Liver (tissue), 9 donors: ENCODE measurements around the gene KRTAP2-2. TPM values are rescaled to one million over a fixed set of nuclear protein-coding genes. Genes with fewer than 3 reads are reported as not detected.

Source experiments
- DNase-seq: peaks from one replicate; pipeline ENCODE4 v3.0.0-alpha.2; 2017; ENCODE audit warnings: low spot score
- H3K27ac ChIP-seq, 2 donors: one replicate each; pipeline ENCODE4 v1.7.0; 2013; ENCODE audit warnings: inconsistent platforms in 2 of 2, low read length in 2 of 2, control low read depth in 1 of 2, low read depth in 1 of 2, mild to moderate bottlenecking in 1 of 2
- H3K27me3 ChIP-seq, 4 donors: one replicate each; pipeline versions ENCODE4 v1.6.1 to v1.7.0; 2013; ENCODE audit warnings: low read length in 3 of 4, inconsistent platforms in 1 of 4, mild to moderate bottlenecking in 1 of 4, moderate library complexity in 1 of 4; ENCODE audit not compliant: control insufficient read depth in 4 of 4, insufficient read depth in 4 of 4
- H3K36me3 ChIP-seq, 4 donors: one replicate each; pipeline versions ENCODE4 v1.6.1 to v1.7.0; 2013; ENCODE audit warnings: low read length in 3 of 4, mild to moderate bottlenecking in 3 of 4, low read depth in 1 of 4, moderate library complexity in 1 of 4; ENCODE audit not compliant: control insufficient read depth in 4 of 4, insufficient read depth in 3 of 4
- H3K4me1 ChIP-seq, 4 donors: one replicate each; pipeline versions ENCODE4 v1.6.1 to v1.7.0; 2013; ENCODE audit warnings: low read length in 3 of 4, mild to moderate bottlenecking in 3 of 4, moderate library complexity in 1 of 4; ENCODE audit not compliant: control insufficient read depth in 4 of 4, insufficient read depth in 4 of 4
- H3K4me3 ChIP-seq, 3 donors: one replicate each; pipeline versions ENCODE4 v1.6.1 to v1.7.0; 2013; ENCODE audit warnings: low read length in 3 of 3, control low read depth in 1 of 3, low read depth in 1 of 3, mild to moderate bottlenecking in 1 of 3
- H3K9ac ChIP-seq, 2 donors: one replicate each; pipeline ENCODE4 v1.7.0; 2013; ENCODE audit warnings: low read length in 2 of 2, mild to moderate bottlenecking in 2 of 2, moderate library complexity in 2 of 2, control low read depth in 1 of 2, low read depth in 1 of 2
- H3K9me3 ChIP-seq, 4 donors: one replicate each; pipeline versions ENCODE4 v1.6.1 to v1.7.0; 2013; ENCODE audit warnings: low read length in 3 of 4; ENCODE audit not compliant: control insufficient read depth in 4 of 4
- EGR1 ChIP-seq, 2 donors: IDR thresholded peaks; 2 replicates each; pipeline ENCODE4 v1.6.1; 2016 to 2018; ENCODE audit warnings: antibody characterized with exemption in 2 of 2, low read depth in 2 of 2
- FOXA1 ChIP-seq: IDR thresholded peaks from 2 replicates; pipeline ENCODE4 v1.6.1; 2016; ENCODE audit warnings: antibody characterized with exemption
- FOXA2 ChIP-seq: IDR thresholded peaks from 2 replicates; pipeline ENCODE4 v1.6.1; 2016; ENCODE audit warnings: antibody characterized with exemption
- GABPA ChIP-seq, 2 donors: IDR thresholded peaks in 1 of 2; conservative IDR thresholded peaks in 1 of 2; 2 replicates each; pipeline ENCODE4 v1.6.1; 2016; ENCODE audit warnings: antibody characterized with exemption in 2 of 2, mild to moderate bottlenecking in 1 of 2, moderate library complexity in 1 of 2
- HNF4A ChIP-seq, 2 donors: conservative IDR thresholded peaks; 2 replicates each; pipeline ENCODE4 v1.6.1; 2016; ENCODE audit warnings: antibody characterized with exemption in 2 of 2, mild to moderate bottlenecking in 2 of 2
- HNF4G ChIP-seq: IDR thresholded peaks from 2 replicates; pipeline ENCODE4 v1.6.1; 2016; ENCODE audit warnings: antibody characterized with exemption
- JUND ChIP-seq, 2 donors: IDR thresholded peaks; 2 replicates each; pipeline ENCODE4 v1.6.1; 2016; ENCODE audit warnings: antibody characterized with exemption in 2 of 2
- MAX ChIP-seq: IDR thresholded peaks from 2 replicates; pipeline ENCODE4 v1.6.1; 2016; ENCODE audit warnings: antibody characterized with exemption
- NR2F2 ChIP-seq: IDR thresholded peaks from 2 replicates; pipeline ENCODE4 v1.6.1; 2016; ENCODE audit warnings: antibody characterized with exemption
- RAD21 ChIP-seq, 2 donors: IDR thresholded peaks; 2 replicates each; pipeline ENCODE4 v1.6.1; 2016; ENCODE audit warnings: antibody characterized with exemption in 2 of 2, mild to moderate bottlenecking in 2 of 2
- RXRA ChIP-seq, 2 donors: IDR thresholded peaks; 2 replicates each; pipeline ENCODE4 v1.6.1; 2017 to 2018; ENCODE audit warnings: antibody characterized with exemption in 2 of 2, mild to moderate bottlenecking in 1 of 2
- SP1 ChIP-seq: IDR thresholded peaks from 2 replicates; pipeline ENCODE4 v1.6.1; 2018; ENCODE audit warnings: antibody characterized with exemption, mild to moderate bottlenecking
- TAF1 ChIP-seq: conservative IDR thresholded peaks from 2 replicates; pipeline ENCODE4 v1.6.1; 2016; ENCODE audit warnings: antibody characterized with exemption, mild to moderate bottlenecking
- YY1 ChIP-seq: IDR thresholded peaks from 2 replicates; pipeline ENCODE4 v1.6.1; 2016; ENCODE audit warnings: antibody characterized with exemption, mild to moderate bottlenecking
- ZBTB33 ChIP-seq: IDR thresholded peaks from 2 replicates; pipeline ENCODE4 v1.6.1; 2016; ENCODE audit warnings: antibody characterized with exemption
- WGBS: extraction: QIAGEN DNeasy Blood & Tissue Kit; methylation state at CpG from one replicate; pipeline ENCODE4 v1.1.7; 2013; 5-methylcytosine and 5-hydroxymethylcytosine counted together
- polyA plus RNA-seq, 2 donors: library from polyadenylated mRNA; stranded (reverse) in 1 of 2; unstranded in 1 of 2; fragments of 200-250 nt in 1 of 2; fragments of >200 nt in 1 of 2; fragmentation: Nextera tagmentation in 1 of 2; extraction: Ambion mirVana in 1 of 2; gene quantifications; one replicate each; pipeline versions ENCODE4 v1.2.1 to v1.2.3, GENCODE V29; 2013 to 2015
- total RNA-seq, 2 donors: library from RNA; depleted of rRNA; stranded (reverse); fragments of >200 nt; gene quantifications; one replicate each; pipeline ENCODE4 v1.2.3, GENCODE V29; 2014
- TF ChIP-seq, protein P1 (sequence below): IDR thresholded peaks from 2 replicates; pipeline ENCODE4 v1.6.1; 2016; ENCODE audit warnings: antibody characterized with exemption, mild to moderate bottlenecking
- TF ChIP-seq, protein P2 (sequence below): fragments of 150-350 bp; IDR thresholded peaks from 2 replicates; pipeline ENCODE4 v1.5.1; 2017; ENCODE audit warnings: improper control_type of control experiment, low read depth, low read length; ENCODE audit not compliant: missing input control
- TF ChIP-seq, protein P3 (sequence below): IDR thresholded peaks from 2 replicates; pipeline ENCODE4 v1.6.1; 2016; ENCODE audit warnings: antibody characterized with exemption
- donor health status: healthy.
- donor health status: healthy.
- donor health status: healthy.
- donor health status: healthy.
- donor health status: healthy.

Gene KRTAP2-2
- total and polyA plus RNA-seq, 4 donors = not detected

DNA sequence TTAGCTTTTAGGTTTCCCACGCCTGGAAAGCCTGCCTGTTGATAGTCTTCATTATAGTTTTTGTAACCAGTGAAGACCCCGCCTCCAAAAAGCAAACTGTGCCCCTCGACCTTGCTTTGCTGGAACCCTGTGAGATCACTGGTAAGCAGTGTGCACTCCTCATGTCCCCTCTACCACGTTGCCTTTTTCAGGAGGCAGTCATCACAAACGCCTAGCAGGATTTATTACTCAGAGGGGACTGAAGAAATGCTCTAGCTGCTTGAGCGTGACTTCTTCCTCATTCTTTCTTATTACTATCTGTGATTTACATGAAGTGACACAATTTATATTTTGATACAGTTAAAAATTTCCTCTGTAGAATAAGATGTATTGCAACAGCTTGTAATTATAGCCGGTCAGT, 39.6 kb downstream of the KRTAP2-2 start:
- Histone ChIP-seq H3K9me3 (no peaks in the 10 kb centered on the region), H3K4me3 (no peak overlapping the region), H3K9ac (no peak overlapping the region), H3K27me3 (peaks cover 0 to 4% (median 0%) of the 10 kb centered on the region in 4 donors), H3K27ac (no peak overlapping the region), H3K36me3 (no peaks in the 10 kb centered on the region), H3K4me1 (no peaks in the 10 kb centered on the region)
- no peak for DNase-seq
- no peak for TF ChIP-seq FOXA1
- no peak for TF ChIP-seq EGR1 (IDR thresholded peaks at IDR 0.05; ENCODE audit: low read depth in 2 of 2)
- no peak for TF ChIP-seq MAX
- TF ChIP-seq RAD21 (IDR thresholded peaks at IDR 0.05) = no peak
- TF ChIP-seq YY1 = no peak
- TF ChIP-seq, protein P1, sequence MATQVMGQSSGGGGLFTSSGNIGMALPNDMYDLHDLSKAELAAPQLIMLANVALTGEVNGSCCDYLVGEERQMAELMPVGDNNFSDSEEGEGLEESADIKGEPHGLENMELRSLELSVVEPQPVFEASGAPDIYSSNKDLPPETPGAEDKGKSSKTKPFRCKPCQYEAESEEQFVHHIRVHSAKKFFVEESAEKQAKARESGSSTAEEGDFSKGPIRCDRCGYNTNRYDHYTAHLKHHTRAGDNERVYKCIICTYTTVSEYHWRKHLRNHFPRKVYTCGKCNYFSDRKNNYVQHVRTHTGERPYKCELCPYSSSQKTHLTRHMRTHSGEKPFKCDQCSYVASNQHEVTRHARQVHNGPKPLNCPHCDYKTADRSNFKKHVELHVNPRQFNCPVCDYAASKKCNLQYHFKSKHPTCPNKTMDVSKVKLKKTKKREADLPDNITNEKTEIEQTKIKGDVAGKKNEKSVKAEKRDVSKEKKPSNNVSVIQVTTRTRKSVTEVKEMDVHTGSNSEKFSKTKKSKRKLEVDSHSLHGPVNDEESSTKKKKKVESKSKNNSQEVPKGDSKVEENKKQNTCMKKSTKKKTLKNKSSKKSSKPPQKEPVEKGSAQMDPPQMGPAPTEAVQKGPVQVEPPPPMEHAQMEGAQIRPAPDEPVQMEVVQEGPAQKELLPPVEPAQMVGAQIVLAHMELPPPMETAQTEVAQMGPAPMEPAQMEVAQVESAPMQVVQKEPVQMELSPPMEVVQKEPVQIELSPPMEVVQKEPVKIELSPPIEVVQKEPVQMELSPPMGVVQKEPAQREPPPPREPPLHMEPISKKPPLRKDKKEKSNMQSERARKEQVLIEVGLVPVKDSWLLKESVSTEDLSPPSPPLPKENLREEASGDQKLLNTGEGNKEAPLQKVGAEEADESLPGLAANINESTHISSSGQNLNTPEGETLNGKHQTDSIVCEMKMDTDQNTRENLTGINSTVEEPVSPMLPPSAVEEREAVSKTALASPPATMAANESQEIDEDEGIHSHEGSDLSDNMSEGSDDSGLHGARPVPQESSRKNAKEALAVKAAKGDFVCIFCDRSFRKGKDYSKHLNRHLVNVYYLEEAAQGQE = no peak
- TF ChIP-seq FOXA2 = no peak
- TF ChIP-seq, protein P2, sequence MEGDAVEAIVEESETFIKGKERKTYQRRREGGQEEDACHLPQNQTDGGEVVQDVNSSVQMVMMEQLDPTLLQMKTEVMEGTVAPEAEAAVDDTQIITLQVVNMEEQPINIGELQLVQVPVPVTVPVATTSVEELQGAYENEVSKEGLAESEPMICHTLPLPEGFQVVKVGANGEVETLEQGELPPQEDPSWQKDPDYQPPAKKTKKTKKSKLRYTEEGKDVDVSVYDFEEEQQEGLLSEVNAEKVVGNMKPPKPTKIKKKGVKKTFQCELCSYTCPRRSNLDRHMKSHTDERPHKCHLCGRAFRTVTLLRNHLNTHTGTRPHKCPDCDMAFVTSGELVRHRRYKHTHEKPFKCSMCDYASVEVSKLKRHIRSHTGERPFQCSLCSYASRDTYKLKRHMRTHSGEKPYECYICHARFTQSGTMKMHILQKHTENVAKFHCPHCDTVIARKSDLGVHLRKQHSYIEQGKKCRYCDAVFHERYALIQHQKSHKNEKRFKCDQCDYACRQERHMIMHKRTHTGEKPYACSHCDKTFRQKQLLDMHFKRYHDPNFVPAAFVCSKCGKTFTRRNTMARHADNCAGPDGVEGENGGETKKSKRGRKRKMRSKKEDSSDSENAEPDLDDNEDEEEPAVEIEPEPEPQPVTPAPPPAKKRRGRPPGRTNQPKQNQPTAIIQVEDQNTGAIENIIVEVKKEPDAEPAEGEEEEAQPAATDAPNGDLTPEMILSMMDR = no peak
- no peak for TF ChIP-seq SP1
- WGBS = 74% methylated on average over 7 of the region's 7 CpGs

- WGBS = 52% methylated on average over 1 of the region's 1 CpG
- no peak overlapping the region for H3K4me3 ChIP-seq
- peaks cover 0 to 4% (median 0%) of the 10 kb centered on the region in 4 donors for H3K27me3 ChIP-seq
- H3K27ac ChIP-seq = no peak overlapping the region
- no peaks in the 10 kb centered on the region for H3K9me3 ChIP-seq
- TF ChIP-seq GABPA (IDR thresholded peaks at IDR 0.05 in 1 of 2, conservative IDR thresholded peaks at IDR 0.05 in 1 of 2) = no peak
- no peak for TF ChIP-seq RXRA (IDR thresholded peaks at IDR 0.05)
- no peak for TF ChIP-seq JUND (IDR thresholded peaks at IDR 0.05)
- TF ChIP-seq RAD21 (IDR thresholded peaks at IDR 0.05) = no peak
- TF ChIP-seq ZBTB33 = no peak
- TF ChIP-seq HNF4A (conservative IDR thresholded peaks at IDR 0.05) = no peak
- TF ChIP-seq FOXA1 = no peak
- TF ChIP-seq TAF1 = no peak
- TF ChIP-seq FOXA2 = no peak
- TF ChIP-seq EGR1 (IDR thresholded peaks at IDR 0.05; ENCODE audit: low read depth in 2 of 2) = no peak
- TF ChIP-seq, protein P2 = no peak
- TF ChIP-seq, protein P3, sequence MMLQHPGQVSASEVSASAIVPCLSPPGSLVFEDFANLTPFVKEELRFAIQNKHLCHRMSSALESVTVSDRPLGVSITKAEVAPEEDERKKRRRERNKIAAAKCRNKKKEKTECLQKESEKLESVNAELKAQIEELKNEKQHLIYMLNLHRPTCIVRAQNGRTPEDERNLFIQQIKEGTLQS = no peak
- no peak for TF ChIP-seq HNF4G
- no peak for TF ChIP-seq NR2F2
- TF ChIP-seq, protein P1 = no peak
- TF ChIP-seq SP1 = no peak
- TF ChIP-seq YY1 = no peak
- no peak for DNase-seq
- no peaks in the 10 kb centered on the region for H3K36me3 ChIP-seq
- no peaks in the 10 kb centered on the region for H3K4me1 ChIP-seq
- no peak overlapping the region for H3K9ac ChIP-seq
These were observed 41.4 kb downstream of the KRTAP2-2 start for GRCh38 chr17:41013606-41014005.
